Measurements from ENCODE around the gene PDPK1.
"Not testable (repeated sequence)": the region's sequence is repeated elsewhere in the genome, so short reads cannot be mapped to it uniquely, and the experiment has no call there.

DNA sequence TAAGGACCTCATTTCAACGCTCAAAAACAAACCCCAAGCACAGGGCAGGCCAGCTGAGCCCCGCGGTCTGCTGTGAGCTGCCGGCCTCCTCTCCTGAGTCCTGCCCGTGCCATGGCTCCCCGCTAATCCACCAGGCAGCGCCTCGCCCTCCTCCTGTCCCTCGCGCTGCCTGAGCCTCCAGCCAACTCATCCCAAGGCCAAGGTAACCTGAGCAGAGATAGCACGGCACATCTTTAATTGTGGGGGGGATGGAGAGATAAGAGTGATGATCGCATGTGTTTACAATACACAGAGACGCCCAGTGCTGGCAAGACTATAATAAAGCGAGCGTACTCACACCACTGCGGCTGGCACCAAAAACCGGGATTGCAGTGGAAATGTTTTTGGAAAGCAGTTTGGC, 104.7 kb downstream of the PDPK1 start:
- TF ChIP-seq, protein P1, sequence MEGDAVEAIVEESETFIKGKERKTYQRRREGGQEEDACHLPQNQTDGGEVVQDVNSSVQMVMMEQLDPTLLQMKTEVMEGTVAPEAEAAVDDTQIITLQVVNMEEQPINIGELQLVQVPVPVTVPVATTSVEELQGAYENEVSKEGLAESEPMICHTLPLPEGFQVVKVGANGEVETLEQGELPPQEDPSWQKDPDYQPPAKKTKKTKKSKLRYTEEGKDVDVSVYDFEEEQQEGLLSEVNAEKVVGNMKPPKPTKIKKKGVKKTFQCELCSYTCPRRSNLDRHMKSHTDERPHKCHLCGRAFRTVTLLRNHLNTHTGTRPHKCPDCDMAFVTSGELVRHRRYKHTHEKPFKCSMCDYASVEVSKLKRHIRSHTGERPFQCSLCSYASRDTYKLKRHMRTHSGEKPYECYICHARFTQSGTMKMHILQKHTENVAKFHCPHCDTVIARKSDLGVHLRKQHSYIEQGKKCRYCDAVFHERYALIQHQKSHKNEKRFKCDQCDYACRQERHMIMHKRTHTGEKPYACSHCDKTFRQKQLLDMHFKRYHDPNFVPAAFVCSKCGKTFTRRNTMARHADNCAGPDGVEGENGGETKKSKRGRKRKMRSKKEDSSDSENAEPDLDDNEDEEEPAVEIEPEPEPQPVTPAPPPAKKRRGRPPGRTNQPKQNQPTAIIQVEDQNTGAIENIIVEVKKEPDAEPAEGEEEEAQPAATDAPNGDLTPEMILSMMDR (conservative IDR thresholded peaks at IDR 0.05; ENCODE audit: low read length): not testable (repeated sequence)
- TF ChIP-seq EZH2phosphoT487 (IDR thresholded peaks at IDR 0.05; ENCODE audit: borderline replicate concordance): not testable (repeated sequence)

Data from Loucy (cell line).